HepG2 (cell line): ENCODE results near the gene CLEC3B. TPM values are rescaled to one million over a fixed set of nuclear protein-coding genes. Genes with fewer than 3 reads are reported as not detected.

Experiments used
- ATAC-seq: fragments of 200-7000 bp; cut with Tn5 transposase; 3 replicates; pipeline ENCODE4 v1.9.1; 2020; ENCODE audit warnings: mild to moderate bottlenecking, moderate library complexity
- BruUV-seq: library from RNA; stranded (reverse); fragments of 400-500 nt; replicated peaks from 2 replicates; lab custom pipeline; 2021; lab: Mats Ljungman, UMichigan
- CTCF ChIA-PET: fragments of 300-600 bp; formaldehyde crosslinking; extraction: SDS; loops from one replicate; lab custom pipeline; 2021; ENCODE audit warnings: low total read pairs, inconsistent platforms, low intra/inter-chr PET ratio; lab: Yijun Ruan, JAX
- POLR2A ChIA-PET: fragments of 350-600 bp; sonication (Branson Sonifier 250); formaldehyde crosslinking; loops from one replicate; lab custom pipeline; 2020; ENCODE audit warnings: antibody characterized with exemption, inconsistent platforms; lab: Yijun Ruan, JAX
- DNase-seq: peaks from one replicate; pipeline ENCODE4 v3.0.0-alpha.2; 2015; ENCODE audit warnings: low spot score
- FAIRE-seq: peaks from 3 replicates; lab custom pipeline; 2011; peaks lifted over from hg19 to GRCh38; lab: Jason Lieb, UNC
- H2AFZ ChIP-seq: one replicate; pipeline ENCODE4 v1.6.1; 2011; ENCODE audit warnings: low read length, inconsistent platforms
- H3K27ac ChIP-seq: fragments of 300-600 bp; 3 replicates; pipeline ENCODE4 v1.8.0; 2011; ENCODE audit warnings: mixed run types, mild to moderate bottlenecking, mixed read lengths, low read length, inconsistent platforms; ENCODE audit not compliant: insufficient read depth; ENCODE audit errors: extremely low read length
- H3K27me3 ChIP-seq, 2 experiments: fragments of 200-600 bp in 1 of 2; 2 replicates in 1 of 2; 3 replicates in 1 of 2; pipeline versions ENCODE4 v1.6.0 to v1.8.0; 2011; ENCODE audit warnings: low read length in 2 of 2, mild to moderate bottlenecking in 2 of 2, moderate library complexity in 2 of 2, inconsistent platforms in 1 of 2; ENCODE audit not compliant: insufficient read depth in 2 of 2, control insufficient read depth in 1 of 2
- H3K36me3 ChIP-seq, 2 experiments: fragments of 200-600 bp in 1 of 2; replicated peaks in 1 of 2; 2 replicates in 1 of 2; 3 replicates in 1 of 2; pipeline versions ENCODE4 v1.5.1 to v1.8.0; 2011; ENCODE audit warnings: low read length in 2 of 2, inconsistent platforms in 1 of 2; ENCODE audit not compliant: insufficient read depth in 2 of 2, control insufficient read depth in 1 of 2
- H3K4me1 ChIP-seq: 2 replicates; pipeline ENCODE4 v1.5.1; 2012; ENCODE audit warnings: low read length, inconsistent platforms; ENCODE audit not compliant: insufficient read depth
- H3K4me2 ChIP-seq: 2 replicates; pipeline ENCODE4 v1.6.0; 2011; ENCODE audit warnings: low read depth, low read length, inconsistent platforms
- H3K4me3 ChIP-seq, 3 experiments: fragments of 200-600 bp in 1 of 3; sonication (generic), shearing (Covaris generic) in 1 of 3; replicated peaks in 1 of 3; 2 replicates each; pipeline ENCODE4 v1.5.1; 2011 to 2016; ENCODE audit warnings: low read length in 3 of 3, inconsistent platforms in 2 of 3, low read depth in 2 of 3, mild to moderate bottlenecking in 2 of 3, control low read depth in 1 of 3, mixed read lengths in 1 of 3; ENCODE audit not compliant: insufficient read depth in 1 of 3
- H3K79me2 ChIP-seq: one replicate; pipeline ENCODE4 v1.6.1; 2011; ENCODE audit warnings: low read length, inconsistent platforms; ENCODE audit not compliant: insufficient read depth
- H3K9ac ChIP-seq: 2 replicates; pipeline ENCODE4 v1.6.0; 2011; ENCODE audit warnings: mild to moderate bottlenecking, low read depth, low read length, inconsistent platforms; ENCODE audit not compliant: insufficient read depth
- H3K9me3 ChIP-seq: 2 replicates; pipeline ENCODE4 v1.5.1; 2012; ENCODE audit warnings: mild to moderate bottlenecking, low read length
- H4K20me1 ChIP-seq: 2 replicates; pipeline ENCODE4 v1.6.0; 2011; ENCODE audit warnings: inconsistent platforms, mild to moderate bottlenecking, low read length, moderate library complexity; ENCODE audit not compliant: insufficient read depth
- FOXA1 ChIP-seq, 2 experiments: fragments of 450-650 bp in 1 of 2; sonication (generic) in 1 of 2; formaldehyde crosslinking in 1 of 2; IDR thresholded peaks; 2 replicates each; pipeline versions ENCODE4 v1.4.0 to v1.6.1; 2016 to 2020; ENCODE audit warnings: missing genetic modification reagents in 1 of 2
- HNRNPH1 ChIP-seq: fragments of 200-400 bp; formaldehyde crosslinking; optimal IDR thresholded peaks from 2 replicates; pipeline ENCODE3; 2017; ENCODE audit warnings: mild to moderate bottlenecking, low read depth, low read length
- REL ChIP-seq: sonication (generic); formaldehyde crosslinking; conservative IDR thresholded peaks from 2 replicates; pipeline ENCODE4 v1.8.0; 2022; ENCODE audit warnings: mild to moderate bottlenecking, missing genetic modification reagents, moderate library complexity
- ZNF30 ChIP-seq: sonication (generic); formaldehyde crosslinking; IDR thresholded peaks from 2 replicates; pipeline ENCODE4 v1.5.0; 2020; ENCODE audit warnings: mild to moderate bottlenecking, missing genetic modification reagents
- ZNF501 ChIP-seq: sonication (generic); formaldehyde crosslinking; IDR thresholded peaks from 2 replicates; pipeline ENCODE4 v1.5.1; 2020; ENCODE audit warnings: mild to moderate bottlenecking, moderate library complexity, missing genetic modification reagents
- ZNF530 ChIP-seq: sonication (generic); formaldehyde crosslinking; IDR thresholded peaks from 2 replicates; pipeline ENCODE4 v1.5.0; 2020; ENCODE audit warnings: low read depth, mild to moderate bottlenecking, missing genetic modification reagents
- ZNF572 ChIP-seq: sonication (generic); formaldehyde crosslinking; IDR thresholded peaks from 2 replicates; pipeline ENCODE4 v1.5.1; 2020; ENCODE audit warnings: mild to moderate bottlenecking, missing genetic modification reagents
- ZNF619 ChIP-seq: sonication (generic); formaldehyde crosslinking; IDR thresholded peaks from 2 replicates; pipeline ENCODE4 v1.4.0; 2020; ENCODE audit warnings: mild to moderate bottlenecking, missing genetic modification reagents
- ZNF816 ChIP-seq: sonication (generic); formaldehyde crosslinking; IDR thresholded peaks from 2 replicates; pipeline ENCODE4 v1.8.0; 2022; ENCODE audit warnings: missing genetic modification reagents, mild to moderate bottlenecking, borderline replicate concordance
- WGBS: methylation state at CpG from one replicate; pipeline ENCODE4 v1.1.6; 2017; ENCODE audit warnings: low lambda C conversion rate; 5-methylcytosine and 5-hydroxymethylcytosine counted together
- in situ Hi-C: cut with HindIII; loops from 2 replicates; pipeline ENCODE4 v1.10.0; 2017; ENCODE audit warnings: low pct_unique_long_range_greater_than_20kb; ENCODE audit not compliant: extremely low pct_ligation_motif_present
- intact Hi-C: fragments of 100-400 bp; cut with micrococcal nuclease; formaldehyde crosslinking; loops from one replicate; pipeline ENCODE4 v1.10.0; 2022; ENCODE audit not compliant: unreplicated experiment
- polyA plus RNA-seq, 8 experiments: library from polyadenylated mRNA; depleted of rRNA in 3 of 8; stranded (reverse) in 7 of 8; unstranded in 1 of 8; fragments of >200 nt; fragmentation: Illumina TruSeq in 4 of 8; extraction: Trizol in 4 of 8; gene quantifications; 2 replicates each; pipeline versions ENCODE4 v1.2.1 to v1.2.3, GENCODE V29; 2011 to 2016; ENCODE audit warnings: low read depth in 4 of 8, missing spikeins in 1 of 8, mixed read lengths in 1 of 8; ENCODE audit not compliant: insufficient read depth in 1 of 8
- total RNA-seq, 5 experiments: library from RNA; depleted of rRNA; stranded (reverse); fragments of >200 nt; fragmentation: Illumina TruSeq; extraction: Trizol; gene quantifications; 2 replicates each; pipeline ENCODE4 v1.2.3, GENCODE V29; 2016; ENCODE audit warnings: low read depth in 1 of 5
- TF ChIP-seq, protein P1 (sequence below): IDR thresholded peaks from 2 replicates; pipeline ENCODE4 v1.6.1; 2016; ENCODE audit warnings: low read depth, control low read depth

Gene CLEC3B
- total and polyA plus RNA-seq, 2 of the 13 experiments (the other 11 are each of a cell fraction or from before 2014, with no cell fraction given) = 0.07 TPM; not detected in 1

DNA sequence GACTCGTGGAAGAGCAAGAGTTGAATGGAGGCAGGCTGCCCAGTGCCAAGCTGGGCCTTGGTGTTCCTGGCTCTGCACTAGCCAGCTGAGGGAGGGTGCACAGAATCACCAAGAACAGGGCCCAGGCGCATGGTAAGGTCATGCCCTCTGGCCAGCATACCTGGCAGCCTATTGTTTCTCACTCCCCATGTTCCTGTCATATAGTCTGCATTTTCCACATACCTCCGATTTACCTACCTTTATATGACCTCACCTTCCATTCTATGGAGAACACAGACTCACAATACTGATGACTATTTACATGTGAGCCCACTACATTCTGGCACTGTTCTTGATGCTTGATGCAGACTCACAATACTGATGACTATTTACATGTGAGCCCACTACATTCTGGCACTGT, 5.4 kb downstream of the CLEC3B start:
- BruUV-seq = no TSS peak
- Histone ChIP-seq H3K4me1 (no peaks in the 10 kb centered on the region), H3K4me2 (no peak overlapping the region), H3K27me3 (peaks cover 0 to 21% of the 10 kb centered on the region in 2 experiments; a peak in 2 of 5 replicates), H3K36me3 (no peaks in the 10 kb centered on the region), H2AFZ (no peak overlapping the region), H3K4me3 (no peak overlapping the region), H4K20me1 (no peaks in the 10 kb centered on the region), H3K27ac (no peak overlapping the region), H3K9ac (no peak overlapping the region), H3K9me3 (no peaks in the 10 kb centered on the region), H3K79me2 (no peaks in the 10 kb centered on the region)
- in situ Hi-C loops (loop anchor here (25.0 kb wide), 1 partner anchor 456 kb away; no protein-coding TSS in a partner anchor), intact Hi-C loops (no loop called here)
- 39% methylated on average over 1 of the region's 3 CpGs for WGBS
- no peak for FAIRE-seq
- DNase-seq = no peak
- TF ChIP-seq REL (CRISPR knock-in tag) (no peak), ZNF30 (CRISPR knock-in tag) (no peak), ZNF619 (CRISPR knock-in tag) (no peak), HNRNPH1 (no peak), ZNF501 (CRISPR knock-in tag) (no peak), ZNF572 (CRISPR knock-in tag) (no peak), FOXA1 (IDR thresholded peaks at IDR 0.05) (no peak), FOXA1 (CRISPR knock-in tag; IDR thresholded peaks at IDR 0.05) (no peak), ZNF816 (no peak), ZNF530 (no peak)
- TF ChIP-seq, protein P1, sequence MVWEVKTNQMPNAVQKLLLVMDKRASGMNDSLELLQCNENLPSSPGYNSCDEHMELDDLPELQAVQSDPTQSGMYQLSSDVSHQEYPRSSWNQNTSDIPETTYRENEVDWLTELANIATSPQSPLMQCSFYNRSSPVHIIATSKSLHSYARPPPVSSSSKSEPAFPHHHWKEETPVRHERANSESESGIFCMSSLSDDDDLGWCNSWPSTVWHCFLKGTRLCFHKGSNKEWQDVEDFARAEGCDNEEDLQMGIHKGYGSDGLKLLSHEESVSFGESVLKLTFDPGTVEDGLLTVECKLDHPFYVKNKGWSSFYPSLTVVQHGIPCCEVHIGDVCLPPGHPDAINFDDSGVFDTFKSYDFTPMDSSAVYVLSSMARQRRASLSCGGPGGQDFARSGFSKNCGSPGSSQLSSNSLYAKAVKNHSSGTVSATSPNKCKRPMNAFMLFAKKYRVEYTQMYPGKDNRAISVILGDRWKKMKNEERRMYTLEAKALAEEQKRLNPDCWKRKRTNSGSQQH = no peak
- CTCF ChIA-PET = no interaction called here
- POLR2A ChIA-PET = no interaction called here
- ATAC-seq = no peak
